WTC11 (cell line): Measurements from ENCODE around the gene RNF4. TPM values are rescaled to one million over a fixed set of nuclear protein-coding genes. Genes with fewer than 3 reads are reported as not detected.

Experiments
- ATAC-seq: fragments of 200-7000 bp; cut with Tn5 transposase; 2 replicates; pipeline ENCODE4 v1.10.0; 2021; ENCODE audit warnings: mild to moderate bottlenecking, moderate library complexity
- CTCF ChIA-PET: fragments of 300-600 bp; sonication (Branson Sonifier 250); formaldehyde crosslinking; loops from one replicate; lab custom pipeline; 2021; ENCODE audit warnings: antibody characterized with exemption; lab: Charles Lee
- POLR2A ChIA-PET: fragments of 350-600 bp; sonication (Branson Sonifier 250); formaldehyde crosslinking; loops from one replicate; lab custom pipeline; 2021; ENCODE audit warnings: antibody characterized with exemption; lab: Charles Lee
- DNase-seq: peaks from one replicate; pipeline ENCODE4 v3.0.0; 2021; ENCODE audit warnings: low spot score
- H3K27ac Mint-ChIP-seq: 2 replicates; pipeline ENCODE4 v1.8.0; 2021; ENCODE audit warnings: mixed read lengths
- H3K27me3 Mint-ChIP-seq: 2 replicates; pipeline ENCODE4 v1.8.0; 2021; ENCODE audit warnings: low read depth, mild to moderate bottlenecking, moderate library complexity, mixed read lengths
- H3K36me3 Mint-ChIP-seq: 2 replicates; pipeline ENCODE4 v1.8.0; 2021; ENCODE audit warnings: mixed read lengths
- H3K4me1 Mint-ChIP-seq: 2 replicates; pipeline ENCODE4 v1.8.0; 2022; ENCODE audit warnings: mixed read lengths
- H3K4me3 Mint-ChIP-seq: 2 replicates; pipeline ENCODE4 v1.8.0; 2021; ENCODE audit warnings: mild to moderate bottlenecking, moderate library complexity, mixed read lengths
- H3K9me3 Mint-ChIP-seq: 2 replicates; pipeline ENCODE4 v1.8.0; 2021; ENCODE audit warnings: mixed read lengths
- AR ChIP-seq: fragments of 250-450 bp; sonication (Bioruptor Pico); IDR thresholded peaks from 2 replicates; pipeline ENCODE4 v1.9.0; 2021; ENCODE audit warnings: mild to moderate bottlenecking
- CBFB ChIP-seq: sonication (generic); formaldehyde crosslinking; IDR thresholded peaks from 2 replicates; pipeline ENCODE4 v1.8.1; 2022; ENCODE audit warnings: mild to moderate bottlenecking, low read depth, missing genetic modification reagents
- EMX1 ChIP-seq: fragments of 250-450 bp; sonication (Bioruptor Pico); IDR thresholded peaks from 2 replicates; pipeline ENCODE4 v1.8.0; 2021; ENCODE audit warnings: mild to moderate bottlenecking
- GABPB1 ChIP-seq: sonication (generic); formaldehyde crosslinking; IDR thresholded peaks from 2 replicates; pipeline ENCODE4 v1.8.1; 2023; ENCODE audit warnings: mild to moderate bottlenecking, missing genetic modification reagents
- NFYB ChIP-seq: sonication (generic); formaldehyde crosslinking; conservative IDR thresholded peaks from 2 replicates; pipeline ENCODE4 v1.8.0; 2022; ENCODE audit warnings: low read depth, missing genetic modification reagents
- PREB ChIP-seq: sonication (generic); formaldehyde crosslinking; IDR thresholded peaks from 2 replicates; pipeline ENCODE4 v1.8.1; 2022; ENCODE audit warnings: mild to moderate bottlenecking, missing genetic modification reagents, moderate library complexity, borderline replicate concordance
- TEAD1 ChIP-seq: sonication (generic); formaldehyde crosslinking; IDR thresholded peaks from 2 replicates; pipeline ENCODE4 v1.8.0; 2022; ENCODE audit warnings: mild to moderate bottlenecking, missing genetic modification reagents
- USF2 ChIP-seq: sonication (generic); formaldehyde crosslinking; IDR thresholded peaks from 2 replicates; pipeline ENCODE4 v1.8.1; 2023; ENCODE audit warnings: mild to moderate bottlenecking, missing genetic modification reagents, moderate library complexity
- ZNF121 ChIP-seq: sonication (generic); formaldehyde crosslinking; IDR thresholded peaks from 2 replicates; pipeline ENCODE4 v1.8.0; 2023; ENCODE audit warnings: missing genetic modification reagents
- total RNA-seq: library from RNA; stranded (reverse); gene quantifications from 3 replicates; pipeline ENCODE4 v1.2.3, GENCODE V29; 2021
- TF ChIP-seq, protein P1 (sequence below): sonication (generic); formaldehyde crosslinking; IDR thresholded peaks from 2 replicates; pipeline ENCODE4 v1.8.0; 2023; ENCODE audit warnings: missing genetic modification reagents, mild to moderate bottlenecking, borderline replicate concordance
- TF ChIP-seq, protein P2 (sequence below): sonication (generic); formaldehyde crosslinking; IDR thresholded peaks from 2 replicates; pipeline ENCODE4 v1.8.1; 2023; ENCODE audit warnings: mild to moderate bottlenecking, missing genetic modification reagents, borderline replicate concordance
- TF ChIP-seq, protein P3 (sequence below): fragments of 250-450 bp; sonication (Bioruptor Pico); IDR thresholded peaks from 2 replicates; pipeline ENCODE4 v1.9.0; 2021; ENCODE audit warnings: mild to moderate bottlenecking
- TF ChIP-seq, protein P4 (sequence below): sonication (generic); formaldehyde crosslinking; IDR thresholded peaks from 2 replicates; pipeline ENCODE4 v1.8.1; 2023; ENCODE audit warnings: mild to moderate bottlenecking, missing genetic modification reagents
- TF ChIP-seq, protein P5 (sequence below): sonication (generic); formaldehyde crosslinking; IDR thresholded peaks from 2 replicates; pipeline ENCODE4 v1.8.0; 2022; ENCODE audit warnings: mild to moderate bottlenecking, missing genetic modification reagents

RNF4 gene
- total RNA-seq, 1 experiment from 2014 or later = 87.3 TPM

DNA sequence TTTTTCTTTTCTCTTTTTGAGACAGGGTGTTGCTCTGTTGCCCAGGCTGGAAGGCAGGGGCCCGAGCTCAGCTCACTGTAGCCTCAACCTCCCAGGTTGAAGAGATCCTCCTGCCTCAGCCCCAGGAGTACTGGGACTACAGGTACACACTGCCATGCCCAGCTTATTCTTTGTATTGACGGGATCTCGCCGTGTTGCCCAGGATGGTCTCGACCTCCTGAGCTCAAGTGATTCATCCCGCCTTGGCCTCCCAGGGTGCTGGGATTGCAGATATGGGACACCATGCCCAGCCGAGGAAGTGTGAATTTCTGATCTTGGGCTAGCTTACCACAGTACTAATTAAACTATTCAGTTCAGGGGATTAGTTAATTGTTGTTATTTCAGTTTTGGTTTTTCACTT lies 38.9 kb downstream of the RNF4 start:
- Mint-ChIP-seq H3K4me1 (no peaks in the 10 kb centered on the region), H3K9me3 (no peaks in the 10 kb centered on the region), H3K27me3 (no peaks in the 10 kb centered on the region), H3K36me3 (peaks cover 65% of the 10 kb centered on the region), H3K4me3 (no peak overlapping the region), H3K27ac (peak overlapping the region; percentile 76; the same call in 1 of the 2 replicates)
- DNase-seq (no peak), ATAC-seq (no peak)
- ChIA-PET POLR2A (no interaction called here), CTCF (interaction anchor here (0.7 kb wide), 1 partner anchor 13 kb away, joined by 6 read pairs; no protein-coding TSS in a partner anchor)
- no peak for TF ChIP-seq CBFB (CRISPR knock-in tag)
- peak; percentile 66; the same call in 1 of the 2 replicates for TF ChIP-seq ZNF121 (CRISPR knock-in tag)

- POLR2A ChIA-PET = no interaction called here
- CTCF ChIA-PET = no interaction called here
- no peak for TF ChIP-seq USF2 (CRISPR knock-in tag)
- TF ChIP-seq EMX1 (CRISPR knock-in tag) = no peak
- TF ChIP-seq, protein P1, sequence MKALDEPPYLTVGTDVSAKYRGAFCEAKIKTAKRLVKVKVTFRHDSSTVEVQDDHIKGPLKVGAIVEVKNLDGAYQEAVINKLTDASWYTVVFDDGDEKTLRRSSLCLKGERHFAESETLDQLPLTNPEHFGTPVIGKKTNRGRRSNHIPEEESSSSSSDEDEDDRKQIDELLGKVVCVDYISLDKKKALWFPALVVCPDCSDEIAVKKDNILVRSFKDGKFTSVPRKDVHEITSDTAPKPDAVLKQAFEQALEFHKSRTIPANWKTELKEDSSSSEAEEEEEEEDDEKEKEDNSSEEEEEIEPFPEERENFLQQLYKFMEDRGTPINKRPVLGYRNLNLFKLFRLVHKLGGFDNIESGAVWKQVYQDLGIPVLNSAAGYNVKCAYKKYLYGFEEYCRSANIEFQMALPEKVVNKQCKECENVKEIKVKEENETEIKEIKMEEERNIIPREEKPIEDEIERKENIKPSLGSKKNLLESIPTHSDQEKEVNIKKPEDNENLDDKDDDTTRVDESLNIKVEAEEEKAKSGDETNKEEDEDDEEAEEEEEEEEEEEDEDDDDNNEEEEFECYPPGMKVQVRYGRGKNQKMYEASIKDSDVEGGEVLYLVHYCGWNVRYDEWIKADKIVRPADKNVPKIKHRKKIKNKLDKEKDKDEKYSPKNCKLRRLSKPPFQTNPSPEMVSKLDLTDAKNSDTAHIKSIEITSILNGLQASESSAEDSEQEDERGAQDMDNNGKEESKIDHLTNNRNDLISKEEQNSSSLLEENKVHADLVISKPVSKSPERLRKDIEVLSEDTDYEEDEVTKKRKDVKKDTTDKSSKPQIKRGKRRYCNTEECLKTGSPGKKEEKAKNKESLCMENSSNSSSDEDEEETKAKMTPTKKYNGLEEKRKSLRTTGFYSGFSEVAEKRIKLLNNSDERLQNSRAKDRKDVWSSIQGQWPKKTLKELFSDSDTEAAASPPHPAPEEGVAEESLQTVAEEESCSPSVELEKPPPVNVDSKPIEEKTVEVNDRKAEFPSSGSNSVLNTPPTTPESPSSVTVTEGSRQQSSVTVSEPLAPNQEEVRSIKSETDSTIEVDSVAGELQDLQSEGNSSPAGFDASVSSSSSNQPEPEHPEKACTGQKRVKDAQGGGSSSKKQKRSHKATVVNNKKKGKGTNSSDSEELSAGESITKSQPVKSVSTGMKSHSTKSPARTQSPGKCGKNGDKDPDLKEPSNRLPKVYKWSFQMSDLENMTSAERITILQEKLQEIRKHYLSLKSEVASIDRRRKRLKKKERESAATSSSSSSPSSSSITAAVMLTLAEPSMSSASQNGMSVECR (CRISPR knock-in tag) = no peak
- TF ChIP-seq, protein P2, sequence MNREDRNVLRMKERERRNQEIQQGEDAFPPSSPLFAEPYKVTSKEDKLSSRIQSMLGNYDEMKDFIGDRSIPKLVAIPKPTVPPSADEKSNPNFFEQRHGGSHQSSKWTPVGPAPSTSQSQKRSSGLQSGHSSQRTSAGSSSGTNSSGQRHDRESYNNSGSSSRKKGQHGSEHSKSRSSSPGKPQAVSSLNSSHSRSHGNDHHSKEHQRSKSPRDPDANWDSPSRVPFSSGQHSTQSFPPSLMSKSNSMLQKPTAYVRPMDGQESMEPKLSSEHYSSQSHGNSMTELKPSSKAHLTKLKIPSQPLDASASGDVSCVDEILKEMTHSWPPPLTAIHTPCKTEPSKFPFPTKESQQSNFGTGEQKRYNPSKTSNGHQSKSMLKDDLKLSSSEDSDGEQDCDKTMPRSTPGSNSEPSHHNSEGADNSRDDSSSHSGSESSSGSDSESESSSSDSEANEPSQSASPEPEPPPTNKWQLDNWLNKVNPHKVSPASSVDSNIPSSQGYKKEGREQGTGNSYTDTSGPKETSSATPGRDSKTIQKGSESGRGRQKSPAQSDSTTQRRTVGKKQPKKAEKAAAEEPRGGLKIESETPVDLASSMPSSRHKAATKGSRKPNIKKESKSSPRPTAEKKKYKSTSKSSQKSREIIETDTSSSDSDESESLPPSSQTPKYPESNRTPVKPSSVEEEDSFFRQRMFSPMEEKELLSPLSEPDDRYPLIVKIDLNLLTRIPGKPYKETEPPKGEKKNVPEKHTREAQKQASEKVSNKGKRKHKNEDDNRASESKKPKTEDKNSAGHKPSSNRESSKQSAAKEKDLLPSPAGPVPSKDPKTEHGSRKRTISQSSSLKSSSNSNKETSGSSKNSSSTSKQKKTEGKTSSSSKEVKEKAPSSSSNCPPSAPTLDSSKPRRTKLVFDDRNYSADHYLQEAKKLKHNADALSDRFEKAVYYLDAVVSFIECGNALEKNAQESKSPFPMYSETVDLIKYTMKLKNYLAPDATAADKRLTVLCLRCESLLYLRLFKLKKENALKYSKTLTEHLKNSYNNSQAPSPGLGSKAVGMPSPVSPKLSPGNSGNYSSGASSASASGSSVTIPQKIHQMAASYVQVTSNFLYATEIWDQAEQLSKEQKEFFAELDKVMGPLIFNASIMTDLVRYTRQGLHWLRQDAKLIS (CRISPR knock-in tag) = no peak
- no peak for TF ChIP-seq AR (CRISPR knock-in tag)
- no peak for TF ChIP-seq GABPB1
- TF ChIP-seq NFYB (CRISPR knock-in tag) = no peak
- TF ChIP-seq, protein P3, sequence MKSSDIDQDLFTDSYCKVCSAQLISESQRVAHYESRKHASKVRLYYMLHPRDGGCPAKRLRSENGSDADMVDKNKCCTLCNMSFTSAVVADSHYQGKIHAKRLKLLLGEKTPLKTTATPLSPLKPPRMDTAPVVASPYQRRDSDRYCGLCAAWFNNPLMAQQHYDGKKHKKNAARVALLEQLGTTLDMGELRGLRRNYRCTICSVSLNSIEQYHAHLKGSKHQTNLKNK (CRISPR knock-in tag) = no peak
- no peak for TF ChIP-seq PREB
- TF ChIP-seq TEAD1 (CRISPR knock-in tag) = no peak
- TF ChIP-seq, protein P4, sequence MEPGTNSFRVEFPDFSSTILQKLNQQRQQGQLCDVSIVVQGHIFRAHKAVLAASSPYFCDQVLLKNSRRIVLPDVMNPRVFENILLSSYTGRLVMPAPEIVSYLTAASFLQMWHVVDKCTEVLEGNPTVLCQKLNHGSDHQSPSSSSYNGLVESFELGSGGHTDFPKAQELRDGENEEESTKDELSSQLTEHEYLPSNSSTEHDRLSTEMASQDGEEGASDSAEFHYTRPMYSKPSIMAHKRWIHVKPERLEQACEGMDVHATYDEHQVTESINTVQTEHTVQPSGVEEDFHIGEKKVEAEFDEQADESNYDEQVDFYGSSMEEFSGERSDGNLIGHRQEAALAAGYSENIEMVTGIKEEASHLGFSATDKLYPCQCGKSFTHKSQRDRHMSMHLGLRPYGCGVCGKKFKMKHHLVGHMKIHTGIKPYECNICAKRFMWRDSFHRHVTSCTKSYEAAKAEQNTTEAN (CRISPR knock-in tag) = no peak
- TF ChIP-seq, protein P5, sequence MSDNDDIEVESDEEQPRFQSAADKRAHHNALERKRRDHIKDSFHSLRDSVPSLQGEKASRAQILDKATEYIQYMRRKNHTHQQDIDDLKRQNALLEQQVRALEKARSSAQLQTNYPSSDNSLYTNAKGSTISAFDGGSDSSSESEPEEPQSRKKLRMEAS (CRISPR knock-in tag) = no peak
Measured at GRCh38 chr4:2510351-2511259, 41.7 kb downstream of the RNF4 start.

More at GRCh38 chr4:2510351-2511259, 41.7 kb downstream of the RNF4 start:
- Mint-ChIP-seq H3K9me3 (no peaks in the 10 kb centered on the region), H3K36me3 (peaks cover 77% of the 10 kb centered on the region), H3K4me3 (no peak overlapping the region), H3K27ac (no peak overlapping the region), H3K4me1 (no peaks in the 10 kb centered on the region), H3K27me3 (no peaks in the 10 kb centered on the region)
- no peak for DNase-seq
- ATAC-seq = no peak
